LHCN-M2 (cell line): ENCODE data around the gene FBLN2. TPM values are rescaled to one million over a fixed set of nuclear protein-coding genes. Genes with fewer than 3 reads are reported as not detected.

Experiments used
- DNase-seq: peaks from one replicate; pipeline ENCODE4 v3.0.0-alpha.2; 2012; ENCODE audit warnings: low read depth
- total RNA-seq: library from RNA; depleted of rRNA; stranded (reverse); fragments of >200 nt; gene quantifications from 2 replicates; pipeline ENCODE4 v1.2.3, GENCODE V29; 2014

The FBLN2 gene
- total RNA-seq, 1 experiment from 2014 or later, result 0.06 TPM

GRCh38 chr3:13530241-13531009, 18.5 kb upstream of the FBLN2 start:
- DNase-seq, result no peak

GRCh38 chr3:13532085-13532484, 16.8 kb upstream of the FBLN2 start:
- no peak for DNase-seq

- no peak for DNase-seq
Measured at GRCh38 chr3:13532631-13533030, 16.3 kb upstream of the FBLN2 start.

DNA sequence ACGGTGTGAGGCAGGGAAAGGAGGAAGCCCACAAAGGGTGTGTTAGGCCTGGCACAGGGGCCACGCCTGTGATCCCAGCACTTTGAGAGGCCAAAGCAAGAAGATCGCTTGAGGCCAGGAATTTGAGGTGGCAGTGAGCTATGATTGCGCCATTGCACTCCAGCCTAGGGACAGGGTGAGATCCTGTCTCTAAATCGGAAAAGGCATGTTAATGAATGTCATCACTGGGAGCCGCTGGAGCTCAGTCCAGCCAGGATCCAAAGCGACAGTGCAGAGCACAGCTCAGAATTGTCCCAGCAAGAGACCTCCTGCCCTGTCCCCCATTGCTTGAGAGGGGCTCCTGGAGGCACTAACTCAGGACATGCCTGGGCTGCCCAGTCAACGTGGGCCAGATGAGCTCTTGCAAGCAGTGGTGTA, 15.0 kb upstream of the FBLN2 start:
- no peak for DNase-seq

DNA sequence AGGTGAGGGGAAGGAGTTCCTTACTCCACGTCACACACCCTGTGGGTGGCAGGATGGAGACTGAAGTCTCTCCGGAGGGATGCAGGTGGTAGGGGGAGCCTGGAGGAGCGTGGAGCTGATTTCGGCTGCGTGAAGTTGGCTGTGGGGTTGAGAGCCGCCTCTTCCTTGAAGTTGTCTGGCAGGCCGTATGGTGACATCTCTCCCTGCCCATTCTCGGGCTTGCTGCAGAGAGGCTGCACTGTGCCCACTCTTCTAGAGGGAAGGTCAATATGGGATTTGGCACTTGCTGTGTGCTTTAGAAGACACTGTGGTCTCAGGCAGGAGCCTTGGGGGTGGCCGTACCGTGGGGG, 13.4 kb upstream of the FBLN2 start:
- DNase-seq, result no peak

DNA sequence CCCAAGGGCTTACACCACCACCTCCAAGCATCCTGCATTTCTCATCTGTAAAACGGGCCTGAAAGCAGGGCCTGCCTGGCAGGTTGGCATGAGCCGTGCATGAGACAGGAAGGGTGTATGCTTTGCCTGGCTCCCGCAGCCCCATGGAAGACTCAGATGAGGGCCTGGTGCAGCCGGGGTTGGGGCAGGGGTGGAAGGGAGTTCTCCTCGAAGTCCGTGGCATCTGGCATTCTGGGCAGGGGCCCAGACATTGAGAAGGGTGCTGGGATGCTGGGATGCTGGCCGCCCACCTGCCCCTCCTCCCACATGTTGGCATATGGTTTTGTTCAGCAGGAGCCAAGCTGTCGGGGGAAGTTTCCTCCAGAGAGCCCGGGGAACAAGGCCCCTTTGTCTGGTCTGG, 13.0 kb upstream of the FBLN2 start:
- no peak for DNase-seq

GRCh38 chr3:13536432-13536831, 12.5 kb upstream of the FBLN2 start:
- no peak for DNase-seq

GRCh38 chr3:13536832-13537231, 12.1 kb upstream of the FBLN2 start:
- no peak for DNase-seq

GRCh38 chr3:13537244-13537908, 11.5 kb upstream of the FBLN2 start:
- DNase-seq, result no peak

DNA sequence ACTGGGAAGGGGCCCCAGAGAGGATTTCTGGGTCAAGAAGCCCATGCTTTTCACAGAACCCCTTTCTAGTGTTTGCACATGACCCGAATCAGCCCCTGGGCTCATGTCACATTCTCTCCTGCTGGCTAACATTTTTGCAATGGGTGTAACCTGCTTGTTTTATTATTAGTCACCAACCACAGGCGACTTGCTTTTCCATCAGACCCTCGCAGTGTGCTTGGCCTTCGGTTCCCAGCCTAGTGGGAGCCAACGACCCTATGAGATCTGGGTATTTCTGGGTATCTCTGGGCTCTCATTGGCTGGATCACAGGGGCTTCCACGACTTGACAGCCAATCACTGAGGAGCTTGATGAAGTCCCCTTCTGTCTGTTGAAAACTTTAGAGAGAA, 11.0 kb upstream of the FBLN2 start:
- peak; percentile 94 for DNase-seq

DNA sequence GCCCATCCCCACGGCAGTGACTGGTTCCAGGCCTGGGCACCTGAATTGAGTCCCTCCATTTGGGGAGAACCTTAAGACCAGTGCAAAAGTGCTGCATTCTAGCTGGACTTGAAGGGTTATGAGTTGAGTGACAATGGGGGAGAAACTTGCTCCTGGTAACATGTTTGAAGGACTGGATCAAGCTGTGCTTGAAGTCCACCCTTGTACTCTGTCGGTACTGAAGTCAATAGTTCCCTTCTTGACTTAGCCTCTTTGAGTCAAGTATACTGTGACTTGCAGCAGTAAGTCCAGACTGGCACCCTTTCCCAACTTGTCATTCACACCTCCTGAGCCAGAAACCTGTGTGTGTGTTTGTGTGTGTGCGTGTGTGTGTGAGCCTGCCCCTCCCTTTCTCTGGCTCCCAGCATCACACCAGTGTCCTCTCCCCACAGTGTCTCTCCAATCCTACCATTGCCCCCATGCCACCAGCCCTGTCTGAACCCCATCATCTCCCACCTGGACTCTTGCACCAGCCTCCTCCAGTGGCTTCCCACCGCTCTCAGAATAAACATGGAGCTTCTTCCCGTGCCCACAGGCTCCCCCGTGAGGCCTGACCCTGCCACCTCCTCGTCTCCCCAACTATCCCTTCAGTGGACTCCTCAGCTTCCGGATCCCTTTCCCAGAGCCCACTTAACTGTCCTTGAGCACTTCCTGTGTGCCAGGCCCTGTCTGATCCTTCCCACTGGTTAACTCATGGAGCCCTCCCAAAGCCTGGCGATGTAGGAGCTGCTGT, 10.2 kb upstream of the FBLN2 start:
- no peak for DNase-seq

DNA sequence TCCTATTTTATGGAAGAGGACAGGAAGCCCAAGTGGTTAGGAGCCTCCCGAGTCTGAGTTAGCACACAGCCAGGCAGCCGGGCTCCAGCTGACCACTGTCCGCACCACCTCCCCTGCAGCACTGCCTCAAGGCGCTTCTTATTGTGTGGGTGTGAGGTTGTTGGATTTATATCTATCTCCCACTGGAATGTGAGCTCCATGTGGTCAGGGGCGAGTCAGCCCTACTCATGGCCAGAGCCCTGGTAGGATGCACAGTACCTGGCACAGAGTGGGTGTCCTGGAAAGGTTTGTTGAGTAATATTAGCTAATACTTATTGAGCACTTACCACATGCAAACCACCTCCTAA, 9.7 kb upstream of the FBLN2 start:
- peak; percentile 57 for DNase-seq

DNA sequence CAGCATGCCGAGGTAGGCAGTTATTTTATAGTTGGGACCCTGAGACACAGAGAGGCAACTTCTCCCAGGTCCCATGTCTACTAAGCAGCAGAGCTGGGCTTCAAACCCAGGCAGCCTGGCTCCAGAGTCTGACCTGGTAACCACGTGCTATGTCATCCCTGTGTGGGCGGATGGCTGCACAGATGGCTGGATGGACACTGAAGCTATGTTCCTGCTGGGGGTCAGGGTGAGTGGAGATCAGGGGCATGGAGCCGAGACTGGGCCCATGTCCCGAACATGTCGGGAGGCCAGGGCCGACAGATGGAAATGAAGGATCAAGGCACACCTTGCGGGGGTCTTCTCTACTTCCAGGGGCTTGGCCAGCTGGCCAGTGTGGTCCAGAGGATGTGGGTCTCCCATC, 9.3 kb upstream of the FBLN2 start:
- DNase-seq, result peak; percentile 30

GRCh38 chr3:13540297-13540995, 8.5 kb upstream of the FBLN2 start:
- no peak for DNase-seq

- peak; percentile 31 for DNase-seq
Measured at GRCh38 chr3:13541691-13542090, 7.2 kb upstream of the FBLN2 start.

GRCh38 chr3:13542142-13542541, 6.8 kb upstream of the FBLN2 start:
- no peak for DNase-seq

DNA sequence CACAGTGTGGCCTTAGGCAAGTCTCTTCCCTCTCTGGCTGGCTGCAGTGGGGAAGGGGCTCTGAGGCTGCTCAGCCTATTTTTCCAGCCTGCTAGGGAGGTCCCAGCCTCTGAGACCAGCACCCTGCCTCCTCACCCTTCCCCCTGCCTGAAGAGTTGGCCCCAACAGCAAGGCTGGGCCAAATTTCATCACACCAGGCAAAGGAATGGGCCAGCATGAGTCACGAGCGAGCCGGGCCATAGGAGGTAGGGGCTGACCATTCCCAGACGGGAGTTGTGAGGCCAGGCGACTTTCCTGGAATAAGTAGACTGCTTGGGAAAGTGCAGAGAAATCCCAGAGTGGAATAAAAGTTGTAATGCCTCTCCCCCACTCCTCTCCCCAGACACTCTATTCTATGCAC, 5.7 kb upstream of the FBLN2 start:
- DNase-seq, result peak; percentile 60

DNA sequence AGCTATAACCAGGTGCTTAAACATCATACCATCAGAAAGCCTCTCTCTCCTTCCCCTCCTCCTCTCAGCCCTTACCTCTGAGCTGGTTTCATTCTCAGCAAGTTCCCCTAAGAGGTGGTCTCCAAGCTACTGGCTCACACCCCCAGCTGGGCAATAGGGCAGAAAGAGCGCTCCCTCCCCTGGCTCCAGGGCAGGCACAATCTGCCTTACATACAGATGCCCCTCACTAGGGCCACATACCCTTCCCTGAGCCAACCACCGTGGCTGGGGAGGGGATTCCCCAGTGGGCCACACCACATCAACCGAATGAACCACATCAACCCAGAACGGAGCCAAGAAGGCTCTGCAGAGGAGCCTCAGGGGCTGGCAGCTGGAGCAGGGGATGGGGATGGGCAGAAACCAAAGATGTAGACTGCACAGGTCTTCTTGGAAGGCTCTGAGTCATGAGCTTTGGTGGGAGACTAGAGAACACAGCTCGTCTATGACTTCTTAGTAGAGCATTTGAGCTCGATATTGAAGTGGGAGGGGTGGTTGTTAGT, 4.6 kb upstream of the FBLN2 start:
- DNase-seq, result peak; percentile 68

DNA sequence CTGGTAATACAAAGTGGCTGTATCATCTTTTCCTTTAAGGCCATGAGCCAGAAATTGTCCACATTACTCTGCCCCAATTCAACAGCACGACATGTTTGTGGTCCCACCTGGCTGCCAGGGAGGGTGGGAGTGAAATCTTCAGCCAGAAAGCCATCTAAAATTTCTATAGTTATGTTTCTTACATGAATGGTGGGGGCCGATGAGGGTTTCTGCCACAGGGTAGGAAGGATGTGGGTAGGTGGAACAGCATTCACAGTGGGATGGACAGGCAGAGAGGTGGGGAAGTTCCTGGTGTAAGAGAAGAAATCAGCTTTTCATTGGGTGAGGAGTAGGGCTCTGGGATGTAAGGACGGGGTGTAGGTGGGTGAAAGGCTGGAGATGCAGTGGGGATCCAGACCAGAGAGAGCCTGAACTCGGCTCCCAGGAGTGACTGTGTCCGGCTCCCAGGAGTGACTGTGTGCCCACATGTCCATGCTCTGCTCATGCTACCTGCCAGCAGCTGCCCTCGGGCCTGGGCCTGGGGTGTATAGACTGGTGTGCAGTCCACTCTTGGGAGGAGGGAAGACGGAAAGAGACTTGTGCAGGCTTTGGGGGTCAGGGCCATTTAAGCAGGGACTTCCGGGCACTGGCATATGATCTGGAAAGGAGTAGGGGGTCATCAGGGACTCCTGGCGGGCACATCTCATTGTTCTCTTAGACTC, 3.8 kb upstream of the FBLN2 start:
- DNase-seq, result no peak

DNA sequence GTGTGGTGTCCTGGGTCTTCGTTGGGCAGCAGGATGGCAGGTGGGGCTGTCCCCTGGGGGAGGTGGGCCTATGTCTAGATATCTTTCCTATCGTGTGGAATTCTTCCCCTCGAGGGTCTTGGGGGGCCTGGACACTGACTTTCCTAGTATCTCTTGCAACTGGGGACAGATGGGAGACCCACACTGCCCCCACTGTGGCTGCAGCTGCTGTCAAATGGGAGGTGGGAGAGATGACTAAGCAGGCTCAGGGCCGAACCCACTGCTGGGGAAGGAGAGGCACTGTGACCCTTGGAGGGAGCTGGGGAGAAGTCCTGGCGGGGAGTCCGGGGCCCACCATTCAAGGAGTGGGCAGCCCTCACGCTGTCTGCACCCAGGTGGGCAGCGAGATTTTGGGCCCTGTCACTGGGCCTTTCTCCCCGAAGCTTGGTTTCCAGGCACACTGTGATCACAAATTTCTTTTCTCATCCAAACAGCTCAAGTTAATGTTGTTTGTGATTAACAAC, 2.9 kb upstream of the FBLN2 start:
- no peak for DNase-seq

DNA sequence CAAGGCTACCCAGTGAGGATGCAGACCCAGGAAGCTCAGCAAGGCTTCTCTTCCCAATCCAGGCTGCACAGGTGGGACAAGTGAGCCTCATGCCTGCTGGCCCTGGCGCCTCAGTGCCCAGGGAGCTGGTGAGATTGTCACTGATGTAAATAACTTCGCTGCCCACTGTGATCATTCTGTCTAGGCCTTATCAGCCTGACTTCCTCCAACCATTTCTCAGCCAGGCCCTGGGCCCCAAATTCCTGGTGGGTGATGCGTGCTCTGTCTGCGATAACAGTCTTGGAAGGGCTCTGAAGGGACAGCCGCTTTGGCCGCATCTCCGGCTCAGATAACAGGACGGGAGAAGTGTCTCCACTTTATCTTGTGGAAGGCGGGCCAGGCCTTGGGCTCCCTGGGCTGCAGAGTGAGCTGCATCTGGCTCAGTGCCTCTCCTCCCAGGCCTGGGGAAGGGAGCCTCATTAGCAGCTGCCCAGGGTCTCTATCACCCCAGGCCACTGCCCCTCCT, 2.2 kb upstream of the FBLN2 start:
- no peak for DNase-seq
